Gastroesophageal sphincter (tissue), 4 donors: ENCODE measurements around the gene EEA1. TPM values are rescaled to one million over a fixed set of nuclear protein-coding genes. Genes with fewer than 3 reads are reported as not detected.

Experiments
- ATAC-seq: fragments of 150-250 bp; one replicate; pipeline ENCODE4 v1.9.1; 2016; ENCODE audit warnings: mild to moderate bottlenecking, moderate library complexity
- H3K27ac ChIP-seq, 4 donors: fragments of 200-600 bp; sonication (generic) in 3 of 4; 1 replicate in 3 of 4; 2 replicates in 1 of 4; pipeline ENCODE4 v1.5.1; 2016 to 2019
- H3K27me3 ChIP-seq: fragments of 200-600 bp; sonication (generic); one replicate; pipeline ENCODE4 v1.5.1; 2019
- H3K36me3 ChIP-seq, 2 donors: fragments of 200-600 bp; sonication (generic); one replicate each; pipeline ENCODE4 v1.5.1; 2019; ENCODE audit warnings: control low read depth in 1 of 2
- H3K4me1 ChIP-seq, 3 donors: fragments of 200-600 bp; sonication (generic); 1 replicate in 2 of 3; 2 replicates in 1 of 3; pipeline ENCODE4 v1.5.1; 2016 to 2019; ENCODE audit warnings: control low read depth in 2 of 3
- H3K4me3 ChIP-seq, 2 donors: fragments of 200-600 bp; sonication (generic); one replicate each; pipeline ENCODE4 v1.5.1; 2019; ENCODE audit warnings: mild to moderate bottlenecking in 1 of 2, moderate library complexity in 1 of 2
- H3K9me3 ChIP-seq, 3 donors: fragments of 200-600 bp; sonication (generic); one replicate each; pipeline ENCODE4 v1.5.1; 2017 to 2019; ENCODE audit warnings: control low read depth in 2 of 3
- EP300 ChIP-seq: sonication (generic); formaldehyde crosslinking; IDR thresholded peaks from one replicate; pipeline ENCODE4 v1.6.1; 2017; ENCODE audit warnings: antibody characterized with exemption, mild to moderate bottlenecking
- POLR2A ChIP-seq, 2 donors: fragments of 450-650 bp; IDR thresholded peaks; one replicate each; pipeline ENCODE4 v1.6.1; 2017; ENCODE audit warnings: antibody characterized with exemption in 2 of 2, mild to moderate bottlenecking in 2 of 2, moderate library complexity in 1 of 2
- POLR2AphosphoS5 ChIP-seq: sonication (generic); formaldehyde crosslinking; IDR thresholded peaks from one replicate; pipeline ENCODE4 v1.6.1; 2017; ENCODE audit warnings: antibody characterized with exemption
- WGBS, 2 donors: methylation state at CpG; one replicate each; pipeline ENCODE4 v1.1.5; 2018; ENCODE audit warnings: low coverage in 1 of 2; 5-methylcytosine and 5-hydroxymethylcytosine counted together
- total RNA-seq, 4 donors: library from RNA; depleted of rRNA; stranded (reverse); fragments of >200 nt; gene quantifications; one replicate each; pipeline ENCODE4 v1.1.0, GENCODE V29; 2016
- TF ChIP-seq, protein P1 (sequence below), 4 experiments: fragments of 200-600 bp in 2 of 4; fragments of 450-650 bp in 2 of 4; sonication (generic) in 1 of 4; IDR thresholded peaks; one replicate each; pipeline ENCODE4 v1.5.1; 2017 to 2019; ENCODE audit warnings: antibody characterized with exemption in 4 of 4, mild to moderate bottlenecking in 2 of 4, moderate library complexity in 2 of 4

EEA1 gene
- total RNA-seq, 4 donors from 2014 or later: 25.0 to 37.1 (median 30.4) TPM

DNA sequence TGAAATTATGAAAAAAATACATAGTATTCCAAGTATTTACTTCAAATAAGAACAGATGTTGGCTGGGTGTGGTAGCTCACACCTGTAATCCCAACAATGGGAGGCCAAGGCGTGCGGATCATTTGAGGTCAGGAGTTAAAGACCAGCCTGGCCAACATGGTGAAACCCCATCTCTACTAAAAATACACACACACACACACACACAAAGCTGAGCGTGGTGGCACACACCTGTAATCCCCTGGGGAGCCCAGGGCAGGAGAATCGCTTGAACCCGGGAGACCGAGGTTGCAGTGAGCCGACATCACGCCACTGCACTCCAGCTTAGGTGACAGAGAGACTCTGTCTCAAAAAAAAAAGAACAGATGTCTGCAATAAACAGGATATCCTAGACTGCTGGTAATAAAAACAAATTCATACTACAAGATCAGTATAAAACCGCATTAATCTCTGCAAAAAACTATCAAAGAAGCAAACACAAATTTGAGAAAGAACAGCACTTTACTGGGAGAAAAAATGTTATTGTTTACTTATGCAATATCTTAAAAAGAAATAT is 23.8 kb downstream of the EEA1 start:
- H3K4me1 ChIP-seq: peaks cover 0 to 22% (median 4%) of the 10 kb centered on the region in 3 donors
- no peak overlapping the region for H3K4me3 ChIP-seq
- peaks cover 0 to 8% (median 0%) of the 10 kb centered on the region in 3 donors for H3K9me3 ChIP-seq
- no peaks in the 10 kb centered on the region for H3K27me3 ChIP-seq
- TF ChIP-seq POLR2A (IDR thresholded peaks at IDR 0.05) (no peak), EP300 (no peak), POLR2AphosphoS5 (no peak)
- TF ChIP-seq, protein P1, sequence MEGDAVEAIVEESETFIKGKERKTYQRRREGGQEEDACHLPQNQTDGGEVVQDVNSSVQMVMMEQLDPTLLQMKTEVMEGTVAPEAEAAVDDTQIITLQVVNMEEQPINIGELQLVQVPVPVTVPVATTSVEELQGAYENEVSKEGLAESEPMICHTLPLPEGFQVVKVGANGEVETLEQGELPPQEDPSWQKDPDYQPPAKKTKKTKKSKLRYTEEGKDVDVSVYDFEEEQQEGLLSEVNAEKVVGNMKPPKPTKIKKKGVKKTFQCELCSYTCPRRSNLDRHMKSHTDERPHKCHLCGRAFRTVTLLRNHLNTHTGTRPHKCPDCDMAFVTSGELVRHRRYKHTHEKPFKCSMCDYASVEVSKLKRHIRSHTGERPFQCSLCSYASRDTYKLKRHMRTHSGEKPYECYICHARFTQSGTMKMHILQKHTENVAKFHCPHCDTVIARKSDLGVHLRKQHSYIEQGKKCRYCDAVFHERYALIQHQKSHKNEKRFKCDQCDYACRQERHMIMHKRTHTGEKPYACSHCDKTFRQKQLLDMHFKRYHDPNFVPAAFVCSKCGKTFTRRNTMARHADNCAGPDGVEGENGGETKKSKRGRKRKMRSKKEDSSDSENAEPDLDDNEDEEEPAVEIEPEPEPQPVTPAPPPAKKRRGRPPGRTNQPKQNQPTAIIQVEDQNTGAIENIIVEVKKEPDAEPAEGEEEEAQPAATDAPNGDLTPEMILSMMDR (IDR thresholded peaks at IDR 0.05): no peak
- no peak for ATAC-seq
- H3K27ac ChIP-seq: no peak overlapping the region
- H3K36me3 ChIP-seq: no peaks in the 10 kb centered on the region
- 72 to 95% methylated on average over 7 to 9 of the region's 9 CpGs for WGBS, 2 donors

- TF ChIP-seq POLR2A (IDR thresholded peaks at IDR 0.05) (no peak), POLR2AphosphoS5 (no peak), EP300 (no peak)
- TF ChIP-seq, protein P1 (IDR thresholded peaks at IDR 0.05): no peak
- Histone ChIP-seq H3K27ac (peak overlapping the region in 3 of 4 donors; percentile 20 to 83 (median 80)), H3K9me3 (no peaks in the 10 kb centered on the region), H3K27me3 (no peaks in the 10 kb centered on the region), H3K4me3 (no peak overlapping the region), H3K36me3 (no peaks in the 10 kb centered on the region), H3K4me1 (peaks cover 0 to 39% (median 10%) of the 10 kb centered on the region in 3 donors)
- 79 to 89% methylated on average over 5 to 6 of the region's 6 CpGs for WGBS, 2 donors
- ATAC-seq: no peak
Observed at GRCh38 chr12:92900941-92901340, 28.2 kb downstream of the EEA1 start.

DNA sequence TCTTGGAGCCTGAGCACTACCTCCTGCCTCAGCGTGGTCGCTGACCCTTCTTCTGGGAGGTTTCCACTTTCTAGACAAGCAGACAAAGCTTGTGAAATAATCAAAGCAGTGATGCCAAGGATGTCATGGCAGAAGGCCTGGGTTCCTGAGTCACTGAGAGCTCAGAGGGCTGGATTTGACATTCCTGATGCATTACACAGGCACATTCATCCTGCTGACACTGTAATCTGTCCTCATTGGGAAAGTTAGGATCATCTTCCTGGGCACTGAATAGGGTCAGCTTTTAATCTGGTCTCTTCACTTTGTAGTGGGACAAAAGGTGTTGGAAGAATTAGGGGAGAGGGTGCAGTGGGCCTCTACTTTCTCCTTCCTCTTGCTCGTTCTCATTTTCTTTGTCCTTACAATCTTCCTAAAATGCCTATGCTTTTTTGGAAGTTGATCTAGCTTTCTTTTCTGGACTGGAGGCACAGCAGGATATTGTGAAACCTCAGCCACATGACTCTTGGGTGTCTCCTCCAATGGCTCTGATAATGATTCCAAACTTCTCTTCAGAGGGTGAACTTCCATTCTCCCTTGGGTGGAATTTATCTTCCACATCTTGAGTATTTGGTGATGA is 29.6 kb downstream of the EEA1 start:
- no peaks in the 10 kb centered on the region for H3K36me3 ChIP-seq
- H3K9me3 ChIP-seq: no peaks in the 10 kb centered on the region
- H3K4me3 ChIP-seq: no peak overlapping the region
- peak overlapping the region; percentile 80 to 89 (median 82) for H3K27ac ChIP-seq
- peaks cover 0 to 30% (median 9%) of the 10 kb centered on the region in 3 donors for H3K4me1 ChIP-seq
- no peaks in the 10 kb centered on the region for H3K27me3 ChIP-seq
- TF ChIP-seq EP300 (no peak), POLR2AphosphoS5 (peak; percentile 92)
- TF ChIP-seq, protein P1 (IDR thresholded peaks at IDR 0.05): no peak
- WGBS, 2 donors: 0% methylated on average over 3 of the region's 3 CpGs
- ATAC-seq: peak; percentile 99

DNA sequence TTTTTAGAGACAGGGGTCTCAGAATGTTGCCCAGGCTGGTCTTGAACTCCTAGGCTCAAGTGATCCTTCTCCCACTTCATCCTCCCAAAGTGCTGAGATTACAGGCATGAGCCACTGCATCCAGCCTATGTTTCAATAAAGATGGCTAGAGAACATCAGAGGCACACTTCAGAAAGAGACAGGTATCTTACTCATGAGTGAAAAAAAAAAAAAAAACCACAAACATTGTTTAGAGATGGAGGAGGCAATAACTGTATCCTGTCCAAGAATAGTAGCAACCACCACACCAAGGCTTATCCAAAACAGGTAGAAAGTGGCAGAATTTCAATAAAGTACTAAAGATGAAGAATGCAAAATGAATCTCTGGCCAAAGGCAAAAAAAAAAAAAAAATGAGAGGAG is 30.3 kb downstream of the EEA1 start:
- no peak for ATAC-seq
- Histone ChIP-seq H3K27ac (peak overlapping the region; percentile 80 to 89 (median 82)), H3K4me3 (no peak overlapping the region), H3K9me3 (no peaks in the 10 kb centered on the region), H3K4me1 (peaks cover 0 to 30% (median 9%) of the 10 kb centered on the region in 3 donors), H3K36me3 (no peaks in the 10 kb centered on the region), H3K27me3 (no peaks in the 10 kb centered on the region)
- TF ChIP-seq POLR2AphosphoS5 (no peak), POLR2A (IDR thresholded peaks at IDR 0.05) (no peak), EP300 (no peak)
- TF ChIP-seq, protein P1 (IDR thresholded peaks at IDR 0.05): no peak

DNA sequence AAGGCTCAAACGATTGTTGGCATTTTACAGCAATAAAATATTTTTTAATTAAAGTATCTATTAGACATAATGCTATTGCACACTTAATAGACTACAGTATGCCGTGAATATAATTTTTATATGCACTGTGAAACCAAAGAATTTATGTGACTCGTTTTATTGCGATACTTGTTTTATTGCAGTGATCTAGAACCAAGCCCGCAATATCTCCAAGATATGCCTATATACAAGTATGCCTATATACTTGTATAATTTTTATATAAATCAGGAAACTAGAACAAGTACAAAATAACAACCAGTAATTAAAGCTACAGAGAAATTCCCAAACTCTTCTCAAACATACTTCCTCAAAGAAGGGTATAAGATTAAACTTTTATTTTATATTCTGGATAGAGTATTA is 31.3 kb downstream of the EEA1 start:
- WGBS, 2 donors: 86 to 92% methylated on average over 5 of the region's 5 CpGs
- Histone ChIP-seq H3K36me3 (no peaks in the 10 kb centered on the region), H3K4me1 (peaks cover 0 to 30% (median 9%) of the 10 kb centered on the region in 3 donors), H3K27me3 (no peaks in the 10 kb centered on the region), H3K27ac (peak overlapping the region in 3 of 4 donors; percentile 44 to 83 (median 59)), H3K4me3 (no peak overlapping the region), H3K9me3 (no peaks in the 10 kb centered on the region)
- no peak for TF ChIP-seq POLR2AphosphoS5
- TF ChIP-seq, protein P1 (IDR thresholded peaks at IDR 0.05): no peak
- no peak for TF ChIP-seq EP300
- no peak for TF ChIP-seq POLR2A (IDR thresholded peaks at IDR 0.05)
- no peak for ATAC-seq
